UCSD-AML1 (cell line): Measurements from ENCODE around the gene KCNMB1.

Experiments
- DNase-seq: peaks from one replicate; lab custom pipeline; 2025; ENCODE audit not compliant: unreplicated experiment; lab: John Stamatoyannopoulos, UW

The KCNMB1 gene, protein sequence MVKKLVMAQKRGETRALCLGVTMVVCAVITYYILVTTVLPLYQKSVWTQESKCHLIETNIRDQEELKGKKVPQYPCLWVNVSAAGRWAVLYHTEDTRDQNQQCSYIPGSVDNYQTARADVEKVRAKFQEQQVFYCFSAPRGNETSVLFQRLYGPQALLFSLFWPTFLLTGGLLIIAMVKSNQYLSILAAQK

DNA sequence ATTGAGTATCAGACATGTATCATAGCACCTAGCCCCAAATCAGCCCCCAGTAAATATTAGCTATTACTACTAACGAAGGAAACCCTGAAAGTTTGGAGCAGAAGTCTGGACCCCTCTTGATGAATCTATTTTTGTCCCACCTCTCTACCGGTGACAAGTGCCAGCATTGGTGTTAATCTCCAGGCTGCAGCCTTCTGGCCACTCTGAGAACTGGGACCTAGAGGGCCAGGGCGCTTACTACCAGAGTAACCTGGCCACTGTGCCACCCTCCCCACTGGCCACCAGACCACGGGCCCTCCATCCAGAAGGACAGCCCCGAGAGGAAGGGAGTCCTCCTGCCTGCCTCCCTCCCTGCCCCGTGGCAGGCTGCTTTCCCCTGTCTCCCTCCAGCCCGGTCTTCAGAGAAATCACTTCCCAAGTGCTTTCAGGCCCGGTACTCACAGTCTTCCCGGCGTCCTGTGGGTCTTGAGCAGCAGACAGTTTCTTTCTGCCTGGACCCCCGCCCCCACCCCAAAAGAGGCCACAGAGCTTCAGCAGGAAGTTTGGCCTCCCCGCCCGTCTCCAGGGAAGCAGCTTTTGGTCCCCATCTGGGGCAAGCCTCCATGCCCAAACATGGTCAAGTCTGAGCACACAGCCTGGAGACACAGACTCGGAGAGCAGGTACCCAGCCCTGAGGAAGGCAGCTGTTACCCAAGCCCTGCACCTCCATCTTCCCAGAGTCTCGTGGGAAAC is at the start of gene KCNMB1:
KCNMB1 (minus strand) TSS at position 550 of the 732 bp plus-strand sequence. CDS start 3,920 bp downstream, outside the sequence.
- DNase-seq: no peak

DNA sequence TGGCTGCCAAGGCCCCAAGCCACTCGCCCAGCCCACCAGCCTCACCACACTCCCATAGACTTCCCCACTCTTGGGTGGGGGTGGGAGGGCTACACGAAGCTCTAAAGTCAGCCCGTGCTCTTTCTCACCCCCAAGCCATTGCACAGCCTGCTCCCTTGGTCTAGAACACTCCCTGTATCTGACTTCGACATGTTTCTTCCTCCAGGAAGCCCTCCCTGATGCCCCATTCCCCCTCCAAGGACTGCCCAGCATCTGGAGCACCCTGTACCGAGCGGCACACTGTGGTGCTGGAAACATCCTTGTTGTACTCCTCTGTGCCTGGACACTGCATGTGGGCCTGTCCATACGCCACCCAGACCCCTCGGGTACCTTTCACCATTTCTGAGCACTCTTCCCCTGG is 49.4 kb upstream of the KCNMB1 start:
- no peak for DNase-seq

DNA sequence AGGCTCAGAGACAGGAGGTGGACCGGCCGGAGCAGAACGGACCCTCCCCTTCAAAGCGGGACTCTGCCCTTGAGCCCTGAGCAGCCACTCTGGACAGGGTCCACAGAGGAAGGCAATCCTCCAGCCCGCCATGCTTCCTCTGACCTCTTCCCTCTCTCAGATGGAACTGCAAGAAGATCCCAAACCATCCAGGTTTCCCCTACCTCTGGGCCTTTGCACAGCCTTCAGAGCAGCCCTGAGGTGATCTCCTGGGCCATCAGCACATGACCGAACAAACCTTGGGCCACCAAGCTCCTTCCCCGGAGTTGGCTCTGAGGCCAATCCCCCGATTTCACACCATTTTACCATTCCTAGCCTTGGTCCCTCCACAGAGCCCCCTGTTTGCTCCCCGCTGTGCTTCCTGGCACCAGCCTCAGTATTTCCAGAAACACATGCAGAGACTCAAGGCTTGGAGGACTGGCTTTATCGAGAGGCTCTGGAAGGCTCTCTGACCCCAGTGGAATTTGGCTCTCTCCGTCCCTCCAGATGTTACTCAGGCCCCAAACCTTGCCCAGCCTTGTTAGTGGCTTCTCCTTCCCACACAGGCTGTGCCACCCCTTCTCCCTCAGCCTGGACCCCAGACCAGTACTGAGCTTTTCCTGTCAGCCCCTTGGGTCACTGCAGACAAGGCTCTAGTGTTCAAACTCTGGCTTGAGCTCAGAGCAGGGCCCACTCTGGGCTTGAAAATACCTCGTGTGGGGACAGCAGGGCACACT is 48.6 kb upstream of the KCNMB1 start:
- no peak for DNase-seq

DNA sequence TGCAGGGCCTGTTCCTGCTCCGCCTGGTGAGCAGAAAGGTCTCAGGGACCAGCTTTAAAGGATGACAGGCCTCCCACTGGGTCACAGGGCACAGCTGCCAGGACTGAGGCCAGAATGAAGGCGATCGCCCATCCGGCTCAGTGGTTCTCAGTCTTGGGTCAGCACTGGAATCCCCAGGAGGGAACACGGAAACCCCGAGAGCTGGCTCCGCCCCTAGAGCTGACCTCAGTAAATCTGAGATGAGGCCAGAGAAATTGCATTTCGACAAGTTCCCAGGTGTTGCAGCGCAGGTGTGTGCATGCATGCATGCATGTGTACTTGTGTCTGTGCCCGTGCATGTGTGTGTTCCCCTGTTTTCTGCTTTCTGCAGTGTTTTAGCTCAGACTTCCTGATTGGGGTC is 47.2 kb upstream of the KCNMB1 start:
- DNase-seq: no peak

DNA sequence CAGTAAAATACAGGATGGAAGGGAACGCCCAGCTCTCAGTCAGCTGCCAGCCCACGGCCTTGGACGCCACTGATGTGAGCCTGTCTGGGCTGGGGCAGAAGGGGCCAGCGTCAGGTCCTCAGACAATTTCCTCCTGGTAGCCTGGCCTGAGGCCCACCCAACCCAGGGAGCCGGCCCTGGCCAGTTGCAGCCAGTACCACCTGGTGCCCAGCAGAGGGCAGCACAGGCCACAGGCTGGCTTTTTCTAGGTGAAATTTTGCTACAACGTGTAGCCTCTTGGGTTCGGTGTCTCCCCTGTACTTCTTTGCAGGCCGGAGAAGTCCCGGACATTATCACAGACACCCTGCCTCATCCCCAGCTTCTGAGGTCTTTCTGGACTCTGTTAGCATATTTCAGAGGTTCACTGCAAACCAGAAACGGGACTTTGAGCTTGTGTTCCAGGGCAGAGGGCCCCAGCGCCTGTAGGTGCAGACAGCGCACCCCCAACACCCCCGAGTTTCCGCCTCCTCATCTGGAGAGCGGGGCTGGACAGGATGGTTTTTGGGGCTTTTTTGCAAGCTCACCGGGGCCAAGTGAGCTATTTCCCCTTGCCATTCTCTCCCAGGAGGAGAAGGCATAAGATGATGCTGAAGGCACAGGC is 45.9 kb upstream of the KCNMB1 start:
- peak; percentile 57 for DNase-seq

DNA sequence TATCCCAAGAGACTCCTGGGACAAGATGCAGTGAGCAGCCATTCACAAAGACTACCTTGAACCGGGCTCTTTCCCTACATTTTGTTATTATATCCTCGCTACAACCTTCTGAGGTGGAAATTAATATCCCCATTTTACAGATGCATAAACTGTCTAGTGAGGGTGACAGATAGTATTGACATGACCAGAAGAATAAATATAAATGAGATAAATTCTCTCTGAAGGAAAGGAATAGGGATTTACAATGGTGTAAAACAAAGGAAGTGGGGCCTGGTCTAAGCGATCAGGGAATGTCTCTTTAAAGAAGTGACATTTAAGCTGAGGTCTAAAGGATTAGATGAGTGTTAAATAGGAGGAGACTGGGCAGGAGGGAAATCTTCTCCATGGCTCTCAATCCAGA is 43.5 kb upstream of the KCNMB1 start:
- no peak for DNase-seq

DNA sequence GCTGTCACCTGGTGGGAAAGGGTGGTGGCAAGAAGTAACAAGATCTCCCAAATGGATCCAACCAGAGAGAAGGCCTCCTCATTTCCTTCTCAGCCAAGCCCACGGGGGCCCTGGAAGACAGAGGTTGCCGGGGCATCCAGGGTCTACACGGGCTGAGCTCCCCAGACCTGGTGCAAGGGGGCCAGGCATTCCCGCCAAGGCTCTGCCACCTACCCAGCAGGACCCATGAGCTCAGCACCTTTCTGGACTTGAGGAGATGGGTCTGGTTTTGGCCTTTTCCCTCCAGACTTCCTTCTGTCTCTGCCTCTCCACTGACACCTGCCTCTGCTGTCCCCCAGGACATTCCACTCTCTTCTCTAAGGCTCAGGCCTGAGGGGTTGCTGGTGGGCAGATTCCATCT is 42.4 kb upstream of the KCNMB1 start:
- no peak for DNase-seq

DNA sequence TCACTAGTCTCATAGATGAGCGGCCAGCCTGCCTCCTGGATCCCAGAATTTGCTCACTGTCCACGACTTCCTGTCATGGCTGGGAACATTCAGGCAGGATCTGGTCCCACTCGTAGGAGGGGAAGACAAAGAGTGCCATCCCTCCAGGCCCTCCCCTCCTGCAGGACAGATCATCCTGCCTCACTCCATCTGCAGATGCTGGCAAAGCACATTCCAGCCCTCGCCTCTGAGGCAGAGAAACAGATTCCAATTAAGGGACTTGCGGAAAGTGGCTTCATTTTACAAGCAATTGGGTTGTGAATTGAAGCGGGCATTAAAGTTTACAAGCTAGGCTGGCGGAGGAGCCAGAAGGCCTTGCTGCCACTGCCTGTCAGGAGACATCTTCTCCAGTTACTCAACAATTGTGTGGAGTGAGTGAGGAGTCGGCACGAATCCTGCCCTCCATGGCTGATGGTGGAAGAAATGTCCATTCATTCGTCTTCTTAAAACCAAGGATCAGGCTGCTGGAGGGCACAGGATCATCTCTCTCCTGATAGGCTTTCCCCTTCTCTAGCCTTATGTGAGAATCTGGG is 41.8 kb upstream of the KCNMB1 start:
- DNase-seq: no peak

DNA sequence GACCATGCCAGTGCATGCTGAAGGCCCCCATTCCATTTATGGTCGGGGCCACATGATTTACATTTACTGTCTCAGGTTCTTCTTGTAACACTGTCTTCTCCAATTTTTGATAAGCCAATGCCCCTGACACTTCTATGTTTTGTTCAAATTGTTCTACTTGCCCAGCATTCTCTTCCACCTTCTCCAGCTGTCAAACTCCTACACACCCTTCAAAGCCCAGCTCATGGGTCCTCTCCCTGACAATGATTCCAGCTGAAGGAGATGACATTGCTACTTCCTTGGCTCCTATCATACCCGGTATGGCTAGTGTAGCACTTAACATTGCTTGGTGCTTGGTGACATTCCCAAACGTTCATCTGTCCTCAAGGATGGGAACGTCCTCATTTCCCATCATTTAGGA is 41.1 kb upstream of the KCNMB1 start:
- no peak for DNase-seq

DNA sequence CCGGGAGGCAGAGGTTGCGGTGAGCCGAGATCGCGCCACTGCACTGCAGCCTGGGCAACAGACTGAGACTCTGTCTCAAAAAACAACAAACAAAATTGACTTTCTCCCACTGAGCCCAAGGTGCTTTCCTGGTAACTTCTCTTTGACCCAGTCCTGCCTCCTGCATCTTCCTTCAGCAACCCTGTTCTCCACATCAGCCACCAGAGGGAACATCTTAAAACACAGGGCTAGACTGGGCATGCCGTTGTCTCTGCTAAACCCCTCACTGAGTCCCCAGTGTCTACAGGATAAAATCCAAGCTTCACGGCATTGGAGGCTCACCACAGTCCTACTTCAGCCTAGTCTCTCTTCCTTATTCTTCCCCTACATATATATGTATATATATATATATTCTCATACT is 39.8 kb upstream of the KCNMB1 start:
- no peak for DNase-seq

DNA sequence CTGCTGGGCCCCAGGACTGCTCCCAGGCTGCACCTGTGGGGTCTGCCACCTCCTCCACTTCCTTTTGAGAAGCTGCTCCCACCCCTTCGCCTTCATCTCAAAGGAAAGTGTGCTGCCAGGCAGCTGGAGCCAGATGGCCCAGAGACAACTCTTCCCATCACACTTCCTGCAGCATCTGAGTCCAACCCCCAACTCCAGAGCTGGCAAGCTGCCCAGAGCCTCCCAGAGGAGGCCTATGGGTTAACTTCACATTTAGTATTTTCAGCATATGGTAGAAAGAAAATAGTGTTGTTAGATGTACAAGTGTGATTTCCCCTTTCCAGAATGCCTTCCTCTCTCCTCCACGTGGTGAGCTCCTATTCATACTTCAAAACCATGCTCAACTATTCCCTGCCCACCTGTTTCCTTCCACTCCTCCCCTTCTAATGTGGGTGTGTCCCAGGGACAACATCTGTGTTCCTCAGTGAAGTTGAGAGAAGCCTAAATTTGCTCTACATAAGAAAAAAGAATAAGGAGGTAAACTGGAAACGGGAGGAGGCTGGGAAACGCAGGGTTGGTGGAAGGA is 38.6 kb upstream of the KCNMB1 start:
- DNase-seq: peak; percentile 46

DNA sequence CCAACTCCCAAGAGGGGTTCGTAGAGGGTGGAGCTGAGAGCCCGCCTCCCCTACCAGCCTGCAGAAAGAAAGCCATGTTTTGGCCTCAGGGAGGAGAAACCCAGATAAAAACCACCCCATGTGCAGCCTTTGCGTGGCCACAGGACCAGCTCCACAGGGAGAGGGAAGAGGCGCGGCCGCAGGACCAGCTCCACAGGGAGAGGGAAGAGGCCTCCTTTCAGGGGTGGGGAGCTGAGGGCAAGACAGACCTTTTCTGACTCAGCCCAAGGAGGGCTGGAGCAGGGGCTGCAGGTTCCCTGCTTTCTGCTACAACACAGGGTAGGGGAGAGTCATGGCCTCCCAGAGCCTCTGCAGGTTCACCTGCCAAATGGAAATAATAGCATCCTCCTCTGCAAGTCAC is 37.6 kb upstream of the KCNMB1 start:
- DNase-seq: no peak

DNA sequence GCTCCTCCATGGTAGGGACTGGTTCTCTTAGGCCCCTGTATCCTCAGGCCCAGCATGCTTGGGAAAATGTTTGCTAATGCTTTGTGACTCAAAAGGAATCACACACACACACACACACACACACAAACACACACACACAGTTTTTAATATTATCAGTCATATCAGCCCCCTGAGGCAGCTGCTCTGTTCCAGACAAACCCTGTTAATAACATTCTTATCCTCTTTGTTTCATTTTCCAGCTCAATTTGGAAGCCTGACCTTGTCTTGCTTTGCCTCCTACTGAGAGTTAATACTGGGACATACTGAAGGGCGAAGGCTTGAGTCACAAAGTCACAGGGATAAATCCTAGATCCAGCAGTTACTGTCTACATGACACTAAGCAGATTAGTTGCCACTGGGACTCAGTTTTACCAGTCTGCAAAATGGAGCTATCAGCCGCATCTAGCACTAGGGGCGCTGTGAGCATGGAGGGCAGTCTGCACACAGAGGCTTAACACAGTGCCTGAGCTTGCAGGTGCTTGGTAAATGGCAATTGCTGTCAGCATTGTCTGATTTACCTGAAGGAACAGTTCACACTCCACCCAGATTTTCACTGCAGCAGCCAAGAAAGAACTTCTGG is 37.1 kb upstream of the KCNMB1 start:
- no peak for DNase-seq

DNA sequence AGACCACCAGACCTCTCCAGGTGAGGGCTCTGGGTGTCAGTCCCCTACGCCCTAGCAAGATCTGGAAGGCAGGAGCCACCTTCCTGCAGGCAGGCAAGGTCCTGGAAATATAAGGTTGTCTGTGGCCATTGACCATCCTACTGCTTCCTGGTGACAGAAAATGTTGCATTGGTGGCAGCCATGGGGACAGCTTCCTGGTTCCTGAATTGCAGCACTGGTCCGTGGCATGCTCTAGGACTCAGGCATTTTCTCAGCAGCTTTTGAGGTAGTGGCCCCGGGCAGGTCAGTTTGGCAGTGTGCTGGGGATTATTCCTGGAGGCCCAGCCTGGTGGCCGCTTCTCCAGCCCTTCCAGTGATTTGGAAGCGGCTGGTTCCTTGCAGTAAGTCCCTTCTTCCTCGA is 36.6 kb upstream of the KCNMB1 start:
- DNase-seq: no peak

DNA sequence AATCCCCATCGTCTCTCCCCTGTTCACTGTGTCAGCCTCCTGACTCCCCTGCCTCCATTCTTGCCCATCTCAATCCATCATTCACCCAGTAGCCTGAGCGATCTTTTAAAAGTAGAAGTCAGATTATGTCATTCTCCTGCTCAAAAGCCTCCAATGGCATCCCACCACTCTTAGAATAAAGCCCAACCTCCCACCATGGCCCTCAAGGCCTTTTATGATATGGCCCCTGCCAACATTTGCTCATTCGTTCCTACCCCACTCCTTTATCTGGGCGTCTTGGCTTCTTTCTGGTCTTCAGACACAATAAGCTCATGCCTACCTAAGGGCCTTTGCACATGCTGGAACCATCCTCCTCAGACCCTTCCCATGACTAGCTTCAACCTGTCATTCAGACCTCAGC is 35.5 kb upstream of the KCNMB1 start:
- no peak for DNase-seq

DNA sequence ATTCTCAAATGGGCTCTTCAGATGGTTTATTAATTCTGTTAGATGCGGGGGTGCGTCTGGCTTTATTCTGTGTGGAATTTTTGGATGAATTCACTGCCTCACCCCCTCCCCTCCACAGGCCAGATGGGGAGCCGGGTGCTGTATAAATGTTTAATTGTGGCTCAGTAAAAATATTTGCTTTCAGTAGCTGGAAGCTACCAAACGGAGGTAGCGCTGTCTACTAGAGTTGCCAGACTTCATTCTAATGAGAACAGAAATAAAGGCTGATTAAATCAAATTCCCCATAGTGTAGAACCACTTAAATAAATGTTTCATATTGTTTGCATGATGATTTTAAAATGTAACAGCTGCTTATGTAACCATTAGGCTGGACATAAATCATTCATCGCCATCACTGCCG is 34.5 kb upstream of the KCNMB1 start:
- no peak for DNase-seq

DNA sequence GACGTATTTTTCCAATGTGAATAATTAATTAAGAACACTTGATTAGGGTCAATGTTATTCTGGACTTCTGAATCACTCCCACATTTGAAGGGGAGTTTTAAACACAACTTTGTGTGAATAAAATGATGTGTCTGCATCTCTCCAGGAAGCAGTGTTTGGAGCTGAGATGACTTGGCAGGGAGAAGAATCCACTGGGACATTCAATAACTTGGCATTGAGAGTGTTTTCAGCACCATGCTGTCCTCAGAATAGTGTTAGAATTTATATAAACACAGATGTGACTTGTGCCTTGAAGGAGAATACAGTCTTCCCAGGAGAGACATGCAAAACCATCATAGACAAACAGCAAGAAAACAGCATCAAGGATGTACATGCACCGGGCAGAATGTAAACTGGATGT is 32.7 kb upstream of the KCNMB1 start:
- DNase-seq: no peak

DNA sequence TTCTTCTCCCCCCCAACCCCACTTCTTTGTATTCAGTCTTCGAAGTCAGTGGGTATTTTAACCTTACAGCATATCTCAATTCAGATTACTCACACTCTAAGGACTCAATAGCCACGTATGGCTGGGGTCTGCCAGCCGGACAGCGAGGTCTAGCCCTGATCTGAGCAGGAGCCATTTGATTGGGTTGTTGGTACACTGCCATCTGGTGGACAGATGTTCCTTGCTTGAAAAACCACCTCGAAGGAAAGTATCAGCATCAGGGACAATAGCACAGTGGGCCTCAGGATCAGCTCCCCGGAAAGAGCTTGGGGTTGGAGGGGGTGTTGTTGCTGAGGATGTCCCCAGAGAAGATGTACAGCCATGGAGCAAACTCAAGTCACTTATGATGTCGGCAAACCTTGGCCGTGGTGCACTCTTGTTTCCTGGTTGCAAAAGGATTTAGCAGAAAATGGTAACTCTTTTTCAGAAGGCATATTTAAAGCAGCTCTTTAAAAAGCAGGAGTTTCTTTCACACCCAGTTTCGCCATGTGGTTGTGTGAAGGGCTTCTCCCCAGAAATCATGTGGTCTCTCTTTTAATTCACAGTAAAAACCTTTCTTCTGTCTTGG is 31.7 kb upstream of the KCNMB1 start:
- peak; percentile 39 for DNase-seq

DNA sequence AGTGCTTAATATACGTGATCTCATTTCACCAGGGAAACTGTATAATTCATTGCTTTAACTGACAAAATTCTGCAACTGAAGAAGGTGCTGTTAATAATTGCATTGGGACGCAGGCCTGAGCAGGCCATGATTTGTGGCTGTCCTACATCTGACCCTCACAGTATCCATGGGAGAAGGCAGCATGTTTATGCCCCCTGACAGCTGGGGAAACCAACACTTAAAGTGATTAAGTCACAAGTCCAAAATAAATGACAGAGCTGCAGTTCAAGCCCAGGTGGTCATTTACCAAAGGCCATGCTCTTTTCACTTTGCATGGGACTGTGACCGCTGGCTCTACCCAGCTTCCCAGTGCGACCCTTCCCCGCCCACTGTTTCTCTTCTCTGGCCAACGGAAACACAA is 30.5 kb upstream of the KCNMB1 start:
- no peak for DNase-seq

DNA sequence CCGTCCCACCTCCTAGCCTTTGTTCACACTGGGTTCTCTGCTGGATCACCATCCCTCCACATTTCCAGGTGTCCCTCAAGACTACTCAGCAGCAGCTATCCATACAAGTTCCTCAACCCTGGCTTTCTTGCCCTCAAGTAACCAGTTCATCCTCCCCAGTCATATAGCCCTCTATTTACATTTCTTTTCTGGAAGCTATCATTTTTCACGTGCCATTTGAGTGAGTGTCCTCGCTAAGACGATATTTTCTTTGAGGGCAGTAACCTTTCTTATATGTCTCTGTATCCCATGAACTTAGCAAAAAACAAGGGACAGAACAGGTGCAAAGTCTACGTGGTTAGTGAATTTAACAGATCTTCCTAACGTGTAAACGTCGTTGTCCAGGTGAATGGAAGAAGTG is 29.6 kb upstream of the KCNMB1 start:
- no peak for DNase-seq
